Measurements from ENCODE around the gene OGFRL1.

Gene OGFRL1

DNA sequence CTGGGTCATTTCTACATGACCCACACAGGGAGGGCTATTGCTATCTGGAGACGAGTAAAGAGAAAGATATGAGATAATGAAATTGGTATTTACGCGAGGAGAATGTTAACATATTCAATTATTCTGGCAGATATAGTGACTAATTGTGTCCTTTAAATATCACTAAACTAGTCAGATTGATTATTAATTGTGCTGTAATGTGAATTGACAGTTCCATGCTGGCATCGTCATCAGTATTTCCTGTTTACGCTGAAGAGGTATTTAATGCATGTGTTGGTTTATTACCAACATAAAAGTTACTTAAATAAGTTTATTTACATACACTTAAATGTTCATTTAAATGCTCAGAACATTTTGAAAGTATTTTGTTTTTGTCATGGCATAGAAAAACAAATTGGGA, 35.7 kb upstream of the OGFRL1 start:
- H4K12ac ChIP-seq (ENCODE audit: low read depth, low read length): no peak overlapping the region
- WGBS (ENCODE audit: extremely low coverage, insufficient coverage, insufficient read length): no CpG with 5 or more reads among the region's 5 CpGs
- H3K27ac ChIP-seq (ENCODE audit: low read depth, low read length): no peak overlapping the region
- H2AFZ ChIP-seq (ENCODE audit: insufficient read depth, low read length, poor library complexity): no peak overlapping the region
- H3K4me3 ChIP-seq (ENCODE audit: low read depth, low read length): no peak overlapping the region
- no peaks in the 10 kb centered on the region for H3K27me3 ChIP-seq (ENCODE audit: insufficient read depth, low read length)
- H3K9me3 ChIP-seq (ENCODE audit: insufficient read depth, low read depth, low read length): no peaks in the 10 kb centered on the region
- no peak overlapping the region for H2BK5ac ChIP-seq (ENCODE audit: low read depth, low read length, poor library complexity)
- H3K4ac ChIP-seq (ENCODE audit: low read depth, low read length): no peak overlapping the region
- no peak overlapping the region for H4K8ac ChIP-seq (ENCODE audit: low read depth, low read length)
- H3K18ac ChIP-seq (ENCODE audit: low read length): no peak overlapping the region
- H4K91ac ChIP-seq (ENCODE audit: low read depth, low read length): no peak overlapping the region
- H3K23ac ChIP-seq (ENCODE audit: low read length): no peak overlapping the region
- H3K14ac ChIP-seq (ENCODE audit: low read length): no peak overlapping the region
- H3K4me2 ChIP-seq (ENCODE audit: low read length): no peak overlapping the region
- H3K36me3 ChIP-seq (ENCODE audit: control insufficient read depth in 1 of 2, insufficient read depth in 2 of 2, low read length in 2 of 2): no peaks in the 10 kb centered on the region
- H3K79me2 ChIP-seq (ENCODE audit: control insufficient read depth, insufficient read depth, low read length, poor library complexity): no peaks in the 10 kb centered on the region
- no peak overlapping the region for H2BK120ac ChIP-seq (ENCODE audit: insufficient read depth, low read length, poor library complexity)
- H2BK12ac ChIP-seq (ENCODE audit: low read length): no peak overlapping the region
- no peak for DNase-seq
- H3K79me1 ChIP-seq (ENCODE audit: low read length): peaks cover 7% of the 10 kb centered on the region
- peaks cover 0 to 5% of the 10 kb centered on the region in 2 experiments for H3K4me1 ChIP-seq (ENCODE audit: control insufficient read depth in 1 of 2, insufficient read depth in 2 of 2, low read length in 2 of 2)
- no peak overlapping the region for H2AK5ac ChIP-seq (ENCODE audit: low read length)
- no peak overlapping the region for H3K9ac ChIP-seq (ENCODE audit: low read length)

DNA sequence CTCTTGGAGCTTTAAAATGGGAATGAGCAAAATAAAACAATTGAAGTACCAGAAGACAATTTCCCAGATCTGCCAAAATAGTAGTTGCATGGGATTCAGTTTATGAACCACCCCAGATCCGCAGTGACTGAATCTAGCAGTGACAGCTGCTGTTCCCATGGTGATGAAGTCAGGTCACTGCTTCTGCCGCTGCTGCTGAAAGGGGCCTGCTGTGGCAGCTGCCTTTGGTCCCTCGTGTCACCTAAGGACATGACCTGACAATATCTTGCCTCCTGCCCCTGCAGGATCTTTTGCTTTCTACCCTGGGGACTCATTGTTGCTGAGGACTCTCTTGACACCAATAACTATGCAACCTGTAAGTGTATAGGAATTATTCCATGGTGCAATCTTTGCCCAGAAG, 34.3 kb upstream of the OGFRL1 start:
- WGBS (ENCODE audit: extremely low coverage, insufficient coverage, insufficient read length): no CpG with 5 or more reads among the region's 3 CpGs
- no peak for DNase-seq
- no peak overlapping the region for H2BK120ac ChIP-seq (ENCODE audit: insufficient read depth, low read length, poor library complexity)
- no peak overlapping the region for H3K4me2 ChIP-seq (ENCODE audit: low read length)
- no peak overlapping the region for H4K12ac ChIP-seq (ENCODE audit: low read depth, low read length)
- H2AFZ ChIP-seq (ENCODE audit: insufficient read depth, low read length, poor library complexity): no peak overlapping the region
- no peak overlapping the region for H2BK12ac ChIP-seq (ENCODE audit: low read length)
- no peak overlapping the region for H3K23ac ChIP-seq (ENCODE audit: low read length)
- peaks cover 6% of the 10 kb centered on the region for H3K79me1 ChIP-seq (ENCODE audit: low read length)
- H3K36me3 ChIP-seq (ENCODE audit: control insufficient read depth in 1 of 2, insufficient read depth in 2 of 2, low read length in 2 of 2): no peaks in the 10 kb centered on the region
- no peaks in the 10 kb centered on the region for H3K79me2 ChIP-seq (ENCODE audit: control insufficient read depth, insufficient read depth, low read length, poor library complexity)
- H4K91ac ChIP-seq (ENCODE audit: low read depth, low read length): no peak overlapping the region
- H4K8ac ChIP-seq (ENCODE audit: low read depth, low read length): no peak overlapping the region
- H2BK5ac ChIP-seq (ENCODE audit: low read depth, low read length, poor library complexity): no peak overlapping the region
- no peak overlapping the region for H3K14ac ChIP-seq (ENCODE audit: low read length)
- no peak overlapping the region for H3K9ac ChIP-seq (ENCODE audit: low read length)
- no peak overlapping the region for H2AK5ac ChIP-seq (ENCODE audit: low read length)
- no peak overlapping the region for H3K4ac ChIP-seq (ENCODE audit: low read depth, low read length)
- H3K4me1 ChIP-seq (ENCODE audit: control insufficient read depth in 1 of 2, insufficient read depth in 2 of 2, low read length in 2 of 2): peaks cover 0 to 3% of the 10 kb centered on the region in 2 experiments
- H3K9me3 ChIP-seq (ENCODE audit: insufficient read depth, low read depth, low read length): no peaks in the 10 kb centered on the region
- no peak overlapping the region for H3K18ac ChIP-seq (ENCODE audit: low read length)
- no peak overlapping the region for H3K4me3 ChIP-seq (ENCODE audit: low read depth, low read length)
- H3K27me3 ChIP-seq (ENCODE audit: insufficient read depth, low read length): no peaks in the 10 kb centered on the region
- no peak overlapping the region for H3K27ac ChIP-seq (ENCODE audit: low read depth, low read length)

GRCh38 chr6:71258078-71258866, 30.3 kb upstream of the OGFRL1 start:
- H3K27me3 ChIP-seq (ENCODE audit: insufficient read depth, low read length): no peaks in the 10 kb centered on the region
- no peak overlapping the region for H3K23ac ChIP-seq (ENCODE audit: low read length)
- no peak overlapping the region for H4K12ac ChIP-seq (ENCODE audit: low read depth, low read length)
- no peaks in the 10 kb centered on the region for H3K4me1 ChIP-seq (ENCODE audit: control insufficient read depth in 1 of 2, insufficient read depth in 2 of 2, low read length in 2 of 2)
- no peak overlapping the region for H2AFZ ChIP-seq (ENCODE audit: insufficient read depth, low read length, poor library complexity)
- no peak overlapping the region for H3K4ac ChIP-seq (ENCODE audit: low read depth, low read length)
- no peak overlapping the region for H2BK5ac ChIP-seq (ENCODE audit: low read depth, low read length, poor library complexity)
- no peaks in the 10 kb centered on the region for H3K79me2 ChIP-seq (ENCODE audit: control insufficient read depth, insufficient read depth, low read length, poor library complexity)
- no peak overlapping the region for H2BK120ac ChIP-seq (ENCODE audit: insufficient read depth, low read length, poor library complexity)
- H3K4me2 ChIP-seq (ENCODE audit: low read length): no peak overlapping the region
- no CpG with 5 or more reads among the region's 7 CpGs for WGBS (ENCODE audit: extremely low coverage, insufficient coverage, insufficient read length)
- no peak overlapping the region for H2BK12ac ChIP-seq (ENCODE audit: low read length)
- no peak overlapping the region for H3K4me3 ChIP-seq (ENCODE audit: low read depth, low read length)
- no peaks in the 10 kb centered on the region for H3K9me3 ChIP-seq (ENCODE audit: insufficient read depth, low read depth, low read length)
- no peak for DNase-seq
- H3K79me1 ChIP-seq (ENCODE audit: low read length): no peaks in the 10 kb centered on the region
- H4K91ac ChIP-seq (ENCODE audit: low read depth, low read length): no peak overlapping the region
- H3K18ac ChIP-seq (ENCODE audit: low read length): no peak overlapping the region
- no peak overlapping the region for H4K8ac ChIP-seq (ENCODE audit: low read depth, low read length)
- no peak overlapping the region for H3K9ac ChIP-seq (ENCODE audit: low read length)
- H3K27ac ChIP-seq (ENCODE audit: low read depth, low read length): no peak overlapping the region
- H3K14ac ChIP-seq (ENCODE audit: low read length): no peak overlapping the region
- no peaks in the 10 kb centered on the region for H3K36me3 ChIP-seq (ENCODE audit: control insufficient read depth in 1 of 2, insufficient read depth in 2 of 2, low read length in 2 of 2)
- no peak overlapping the region for H2AK5ac ChIP-seq (ENCODE audit: low read length)

- WGBS (ENCODE audit: extremely low coverage, insufficient coverage, insufficient read length): no CpG with 5 or more reads among the region's 2 CpGs
- no peak for DNase-seq
- no peak overlapping the region for H3K4ac ChIP-seq (ENCODE audit: low read depth, low read length)
- H3K4me3 ChIP-seq (ENCODE audit: low read depth, low read length): no peak overlapping the region
- no peak overlapping the region for H4K12ac ChIP-seq (ENCODE audit: low read depth, low read length)
- H3K4me1 ChIP-seq (ENCODE audit: control insufficient read depth in 1 of 2, insufficient read depth in 2 of 2, low read length in 2 of 2): no peaks in the 10 kb centered on the region
- no peak overlapping the region for H3K23ac ChIP-seq (ENCODE audit: low read length)
- H3K36me3 ChIP-seq (ENCODE audit: control insufficient read depth in 1 of 2, insufficient read depth in 2 of 2, low read length in 2 of 2): no peaks in the 10 kb centered on the region
- no peaks in the 10 kb centered on the region for H3K27me3 ChIP-seq (ENCODE audit: insufficient read depth, low read length)
- H4K8ac ChIP-seq (ENCODE audit: low read depth, low read length): no peak overlapping the region
- no peak overlapping the region for H2AFZ ChIP-seq (ENCODE audit: insufficient read depth, low read length, poor library complexity)
- H3K14ac ChIP-seq (ENCODE audit: low read length): no peak overlapping the region
- H4K91ac ChIP-seq (ENCODE audit: low read depth, low read length): no peak overlapping the region
- H3K18ac ChIP-seq (ENCODE audit: low read length): no peak overlapping the region
- H3K4me2 ChIP-seq (ENCODE audit: low read length): no peak overlapping the region
- no peaks in the 10 kb centered on the region for H3K79me2 ChIP-seq (ENCODE audit: control insufficient read depth, insufficient read depth, low read length, poor library complexity)
- H3K9me3 ChIP-seq (ENCODE audit: insufficient read depth, low read depth, low read length): no peaks in the 10 kb centered on the region
- H2BK5ac ChIP-seq (ENCODE audit: low read depth, low read length, poor library complexity): no peak overlapping the region
- H2BK12ac ChIP-seq (ENCODE audit: low read length): no peak overlapping the region
- no peak overlapping the region for H3K9ac ChIP-seq (ENCODE audit: low read length)
- H3K27ac ChIP-seq (ENCODE audit: low read depth, low read length): no peak overlapping the region
- no peaks in the 10 kb centered on the region for H3K79me1 ChIP-seq (ENCODE audit: low read length)
- no peak overlapping the region for H2BK120ac ChIP-seq (ENCODE audit: insufficient read depth, low read length, poor library complexity)
- H2AK5ac ChIP-seq (ENCODE audit: low read length): no peak overlapping the region
Observed at GRCh38 chr6:71259888-71260604, 28.6 kb upstream of the OGFRL1 start.

Measured in trophoblast cell (in vitro differentiated cells and primary cell).